AG09319 (cell line): ENCODE data around the gene CD300A.

Experiments
- DNase-seq: peaks from one replicate; pipeline ENCODE4 v3.0.0-alpha.2; 2010; ENCODE audit warnings: low read depth; ENCODE audit errors: extremely low read depth
- TF ChIP-seq, protein P1 (sequence below): IDR thresholded peaks from 2 replicates; pipeline ENCODE4 v1.5.1; 2011; ENCODE audit warnings: low read depth, mild to moderate bottlenecking, inconsistent platforms, low read length, moderate library complexity

Gene CD300A

DNA sequence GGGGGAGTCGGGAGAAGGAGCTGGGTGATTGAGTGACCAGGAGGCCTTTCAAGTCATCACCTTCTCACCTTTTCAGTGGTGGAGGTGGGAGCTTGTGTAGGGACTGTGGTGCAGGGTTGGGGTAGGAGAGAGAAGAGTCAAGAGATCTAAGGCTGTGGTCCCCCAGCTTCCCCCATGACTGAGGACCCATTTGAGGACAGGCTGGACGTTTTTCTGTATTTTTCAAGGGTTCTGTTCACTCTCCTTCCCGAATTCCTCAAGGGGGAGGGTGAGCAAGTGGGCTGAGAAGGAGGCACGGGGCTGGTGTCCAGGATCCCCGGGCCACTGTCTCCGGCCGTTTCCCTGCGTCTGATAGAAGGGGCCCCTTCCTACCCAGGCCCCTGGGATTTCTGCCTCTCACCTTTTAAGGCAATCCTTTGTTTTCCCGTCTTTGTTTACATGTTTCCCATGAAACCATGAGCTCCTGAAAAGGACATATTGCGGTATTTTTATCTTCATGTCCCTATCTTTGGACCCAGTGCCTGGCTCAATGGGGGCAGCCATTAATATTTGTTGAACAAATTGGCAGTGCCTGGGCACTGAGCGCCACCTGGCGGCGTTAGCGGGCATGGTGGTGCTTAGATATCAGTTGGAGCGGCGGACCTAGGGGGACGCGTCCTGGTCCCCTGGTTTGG lies 9.2 kb upstream of the CD300A start:
- TF ChIP-seq, protein P1, sequence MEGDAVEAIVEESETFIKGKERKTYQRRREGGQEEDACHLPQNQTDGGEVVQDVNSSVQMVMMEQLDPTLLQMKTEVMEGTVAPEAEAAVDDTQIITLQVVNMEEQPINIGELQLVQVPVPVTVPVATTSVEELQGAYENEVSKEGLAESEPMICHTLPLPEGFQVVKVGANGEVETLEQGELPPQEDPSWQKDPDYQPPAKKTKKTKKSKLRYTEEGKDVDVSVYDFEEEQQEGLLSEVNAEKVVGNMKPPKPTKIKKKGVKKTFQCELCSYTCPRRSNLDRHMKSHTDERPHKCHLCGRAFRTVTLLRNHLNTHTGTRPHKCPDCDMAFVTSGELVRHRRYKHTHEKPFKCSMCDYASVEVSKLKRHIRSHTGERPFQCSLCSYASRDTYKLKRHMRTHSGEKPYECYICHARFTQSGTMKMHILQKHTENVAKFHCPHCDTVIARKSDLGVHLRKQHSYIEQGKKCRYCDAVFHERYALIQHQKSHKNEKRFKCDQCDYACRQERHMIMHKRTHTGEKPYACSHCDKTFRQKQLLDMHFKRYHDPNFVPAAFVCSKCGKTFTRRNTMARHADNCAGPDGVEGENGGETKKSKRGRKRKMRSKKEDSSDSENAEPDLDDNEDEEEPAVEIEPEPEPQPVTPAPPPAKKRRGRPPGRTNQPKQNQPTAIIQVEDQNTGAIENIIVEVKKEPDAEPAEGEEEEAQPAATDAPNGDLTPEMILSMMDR, result peak; percentile 96
- peak; percentile 11 for DNase-seq

DNA sequence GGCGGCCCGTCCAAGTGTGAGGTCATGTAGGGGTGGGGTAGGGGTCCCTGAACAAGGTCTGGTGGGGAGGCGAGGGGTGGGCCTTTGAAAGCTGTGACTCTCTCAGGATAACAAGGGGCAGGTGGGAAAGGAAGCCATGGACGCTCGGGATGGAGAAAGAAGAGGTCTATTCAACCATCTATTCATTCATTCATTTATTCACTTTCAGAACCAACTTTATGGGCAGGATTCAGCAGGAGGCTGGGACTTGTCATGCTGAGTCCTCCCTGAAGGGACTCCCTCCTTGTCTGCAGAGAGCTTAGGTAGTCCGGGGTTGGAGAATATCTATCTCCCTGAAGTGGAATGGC lies 8.6 kb upstream of the CD300A start:
- no peak for DNase-seq
- TF ChIP-seq, protein P1, result no peak

DNA sequence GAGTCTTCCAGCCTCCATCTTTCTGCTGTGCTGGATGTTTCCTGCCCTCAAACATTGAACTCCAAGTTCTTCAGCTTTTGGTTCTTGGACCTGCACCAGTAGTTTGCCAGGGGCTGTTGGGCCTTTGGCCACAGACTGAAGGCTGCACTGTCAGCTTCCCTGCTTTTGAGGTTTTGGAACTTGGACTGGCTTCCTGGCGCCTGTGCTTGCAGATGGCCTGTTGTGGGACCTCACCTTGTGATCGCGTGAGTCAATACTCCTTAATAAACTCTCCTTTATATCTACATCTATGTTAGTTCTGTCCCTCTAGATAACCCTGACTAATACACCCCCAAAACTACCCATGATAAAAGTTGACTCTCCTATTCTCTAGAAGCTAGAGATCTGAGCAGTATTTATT lies 7.6 kb upstream of the CD300A start:
- DNase-seq, result no peak
- TF ChIP-seq, protein P1, result no peak

DNA sequence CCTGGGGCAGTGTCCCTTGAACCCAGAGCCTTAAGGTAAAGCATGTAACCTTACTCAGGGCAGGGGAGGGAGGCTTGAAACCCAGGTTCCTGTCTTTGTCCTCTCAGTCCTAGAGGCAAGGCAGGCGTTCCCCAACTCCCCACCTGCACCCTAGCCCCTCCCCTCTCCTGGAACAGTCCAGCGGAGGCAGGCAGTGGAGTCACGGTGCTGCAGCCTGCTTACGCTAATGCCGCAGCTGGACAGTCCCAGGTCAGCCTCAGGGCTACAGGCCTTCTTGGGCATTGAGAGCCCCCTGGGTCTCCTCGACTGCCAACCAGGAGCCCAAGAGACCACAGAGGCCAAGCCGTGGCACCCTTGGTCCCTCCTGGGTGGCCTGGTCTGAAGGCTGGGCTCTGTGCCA lies 6.8 kb upstream of the CD300A start:
- TF ChIP-seq, protein P1, result no peak
- DNase-seq, result no peak

DNA sequence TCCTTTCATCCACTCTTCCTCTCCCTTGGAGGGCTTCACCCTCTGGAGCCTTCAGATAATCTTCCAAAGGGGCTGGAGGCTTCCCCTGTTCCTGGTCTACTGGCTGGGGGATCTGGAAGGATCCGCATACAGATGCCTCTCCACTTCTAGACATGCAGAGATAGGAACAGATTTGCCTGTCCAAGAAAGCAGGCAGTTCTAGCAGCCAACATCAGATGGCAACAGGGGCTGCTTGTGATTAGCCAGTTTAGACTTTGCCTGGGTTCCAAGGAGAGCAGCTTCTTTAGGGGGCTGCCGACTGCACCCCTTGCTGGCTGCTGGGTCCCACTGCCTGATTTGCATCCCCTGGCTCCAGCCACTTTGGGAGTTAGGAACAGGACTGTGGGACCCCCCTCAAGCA lies 6.2 kb upstream of the CD300A start:
- TF ChIP-seq, protein P1, result no peak
- DNase-seq, result no peak

DNA sequence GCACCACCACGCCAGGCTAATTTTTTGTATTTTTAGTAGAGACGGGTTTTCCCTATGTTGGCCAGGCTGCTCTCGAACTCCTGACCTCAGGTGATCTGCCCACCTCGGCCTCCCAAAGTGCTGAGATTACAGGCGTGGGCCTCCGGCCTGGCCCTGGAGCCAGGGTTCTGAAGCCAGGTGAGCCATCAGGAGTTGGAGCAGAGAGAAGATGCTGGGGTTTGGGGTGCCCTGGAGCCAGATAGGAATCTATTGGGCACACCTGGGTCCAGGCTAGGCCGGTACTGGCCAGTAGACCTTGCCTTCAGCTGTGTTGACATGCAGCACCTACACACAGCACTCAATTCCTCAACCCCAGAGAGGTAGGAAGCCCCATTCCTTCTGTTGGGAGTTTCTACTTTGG lies 5.4 kb upstream of the CD300A start:
- TF ChIP-seq, protein P1, result no peak
- DNase-seq, result no peak

DNA sequence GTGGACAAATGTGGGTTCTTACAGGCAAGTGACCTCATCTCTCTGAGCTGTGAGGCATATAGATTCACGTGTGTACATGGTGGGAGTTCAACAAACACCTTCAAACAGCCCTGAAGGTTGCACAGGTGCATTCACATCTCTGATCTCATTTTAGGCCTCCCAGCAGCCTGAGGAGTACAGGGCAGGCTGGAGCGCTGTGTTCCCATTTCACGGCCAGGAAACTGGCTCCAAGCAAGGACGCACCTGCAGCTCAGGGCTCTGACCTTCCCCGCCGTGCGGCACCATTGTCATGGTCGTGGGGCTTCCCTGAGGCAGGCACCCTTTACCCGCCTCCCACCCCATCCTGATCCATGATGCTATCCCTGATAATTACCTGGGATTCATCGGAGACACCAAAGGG lies 4.8 kb upstream of the CD300A start:
- TF ChIP-seq, protein P1, result no peak
- DNase-seq, result no peak
